ENCODE results near the gene LRRC56.

Gene LRRC56

GRCh38 chr11:538431-539051 lies 1.2 kb downstream of the LRRC56 start:
- Histone ChIP-seq H3K9me3 (ENCODE audit: control insufficient read depth, low read depth, low read length) (no peaks in the 10 kb centered on the region), H3K4me3 (ENCODE audit: low read length) (no peak overlapping the region), H3K36me3 (ENCODE audit: control insufficient read depth, low read depth, low read length) (no peaks in the 10 kb centered on the region), H3K27ac (ENCODE audit: low read length) (no peak overlapping the region), H3K4me1 (ENCODE audit: control insufficient read depth, low read depth, low read length) (no peaks in the 10 kb centered on the region), H3K9ac (ENCODE audit: low read length) (no peak overlapping the region), H3K27me3 (ENCODE audit: control insufficient read depth, insufficient read depth, low read length) (peaks cover 28% of the 10 kb centered on the region)

DNA sequence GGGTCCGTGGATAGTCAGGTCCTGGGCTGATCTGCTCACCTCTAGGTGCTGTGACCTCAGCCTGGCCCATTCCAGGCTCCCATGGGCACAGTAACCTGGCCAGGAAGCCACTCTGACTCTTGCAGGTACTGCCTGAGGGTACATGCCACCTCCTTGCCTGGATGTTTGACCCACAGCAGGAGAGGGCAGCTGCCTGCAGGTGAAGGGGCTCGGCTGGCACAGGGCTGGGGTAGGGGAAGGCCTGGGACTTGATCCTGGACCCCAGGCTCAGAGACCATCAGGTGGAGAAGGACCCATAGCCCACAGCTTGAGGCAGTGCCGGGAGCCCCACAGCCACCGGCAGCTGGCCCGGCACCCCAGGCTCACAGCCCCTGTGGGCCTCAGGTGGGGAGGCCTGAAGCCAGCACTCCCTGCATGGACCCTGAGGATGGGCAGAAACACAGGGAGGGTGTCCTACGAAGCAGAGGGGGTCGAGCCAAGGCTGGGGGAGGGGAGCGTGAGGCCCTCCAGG lies 2.7 kb downstream of the LRRC56 start:
- no peak overlapping the region for H3K27ac ChIP-seq (ENCODE audit: low read length)
- H3K4me1 ChIP-seq (ENCODE audit: control insufficient read depth, low read depth, low read length) = no peaks in the 10 kb centered on the region
- no peaks in the 10 kb centered on the region for H3K9me3 ChIP-seq (ENCODE audit: control insufficient read depth, low read depth, low read length)
- H3K4me3 ChIP-seq (ENCODE audit: low read length) = no peak overlapping the region
- H3K27me3 ChIP-seq (ENCODE audit: control insufficient read depth, insufficient read depth, low read length) = peaks cover 28% of the 10 kb centered on the region
- no peak overlapping the region for H3K9ac ChIP-seq (ENCODE audit: low read length)
- no peaks in the 10 kb centered on the region for H3K36me3 ChIP-seq (ENCODE audit: control insufficient read depth, low read depth, low read length)

DNA sequence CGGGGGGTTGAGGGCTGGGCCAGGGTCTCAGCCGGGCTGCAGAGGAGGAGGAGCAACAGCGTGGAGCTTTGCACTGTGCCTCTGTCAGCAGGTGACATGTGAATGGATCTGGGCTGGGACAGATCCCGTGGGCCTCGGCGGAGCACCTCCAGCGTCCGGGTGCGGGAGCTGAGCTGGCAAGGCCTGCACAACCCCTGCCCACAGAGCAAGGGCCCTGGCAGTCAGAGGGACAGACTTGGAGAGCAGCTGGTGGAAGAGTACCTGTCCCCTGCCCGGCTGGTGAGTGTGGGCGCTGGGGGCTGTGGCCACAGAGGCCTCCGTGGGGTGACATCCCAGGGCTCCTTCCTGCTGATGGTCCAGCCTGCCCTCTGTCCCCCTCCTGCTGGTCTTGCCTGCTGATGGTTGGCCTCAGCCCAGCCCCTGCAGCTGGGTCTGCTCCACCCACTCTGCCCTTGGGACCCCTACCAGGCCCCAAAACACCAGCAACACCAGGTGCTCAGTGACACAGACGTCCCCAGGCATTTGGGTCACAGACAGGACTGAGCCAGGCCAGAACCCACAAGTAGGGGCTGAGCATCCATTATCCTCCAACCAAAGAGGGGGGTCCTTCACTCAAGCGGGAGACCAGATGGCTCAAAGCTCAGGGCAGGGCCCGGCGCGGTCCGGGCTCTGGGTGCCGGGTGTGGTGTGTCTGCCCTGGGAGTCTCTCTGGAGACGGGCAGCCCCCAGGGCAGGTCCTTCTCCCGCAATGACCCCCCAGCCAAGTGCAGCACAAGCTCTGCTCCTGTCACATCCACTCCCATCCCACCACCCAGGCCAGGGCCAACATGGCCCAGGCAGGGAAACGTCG lies 3.5 kb downstream of the LRRC56 start:
- peaks cover 28% of the 10 kb centered on the region for H3K27me3 ChIP-seq (ENCODE audit: control insufficient read depth, insufficient read depth, low read length)
- no peak overlapping the region for H3K27ac ChIP-seq (ENCODE audit: low read length)
- H3K4me3 ChIP-seq (ENCODE audit: low read length) = no peak overlapping the region
- no peak overlapping the region for H3K9ac ChIP-seq (ENCODE audit: low read length)
- no peaks in the 10 kb centered on the region for H3K36me3 ChIP-seq (ENCODE audit: control insufficient read depth, low read depth, low read length)
- no peaks in the 10 kb centered on the region for H3K4me1 ChIP-seq (ENCODE audit: control insufficient read depth, low read depth, low read length)
- H3K9me3 ChIP-seq (ENCODE audit: control insufficient read depth, low read depth, low read length) = no peaks in the 10 kb centered on the region

- no peaks in the 10 kb centered on the region for H3K4me1 ChIP-seq (ENCODE audit: control insufficient read depth, low read depth, low read length)
- no peak overlapping the region for H3K27ac ChIP-seq (ENCODE audit: low read length)
- no peaks in the 10 kb centered on the region for H3K36me3 ChIP-seq (ENCODE audit: control insufficient read depth, low read depth, low read length)
- H3K9me3 ChIP-seq (ENCODE audit: control insufficient read depth, low read depth, low read length) = no peaks in the 10 kb centered on the region
- no peak overlapping the region for H3K4me3 ChIP-seq (ENCODE audit: low read length)
- H3K27me3 ChIP-seq (ENCODE audit: control insufficient read depth, insufficient read depth, low read length) = peaks cover 22% of the 10 kb centered on the region
- no peak overlapping the region for H3K9ac ChIP-seq (ENCODE audit: low read length)
These were observed 4.1 kb downstream of the LRRC56 start for GRCh38 chr11:541433-541885.

DNA sequence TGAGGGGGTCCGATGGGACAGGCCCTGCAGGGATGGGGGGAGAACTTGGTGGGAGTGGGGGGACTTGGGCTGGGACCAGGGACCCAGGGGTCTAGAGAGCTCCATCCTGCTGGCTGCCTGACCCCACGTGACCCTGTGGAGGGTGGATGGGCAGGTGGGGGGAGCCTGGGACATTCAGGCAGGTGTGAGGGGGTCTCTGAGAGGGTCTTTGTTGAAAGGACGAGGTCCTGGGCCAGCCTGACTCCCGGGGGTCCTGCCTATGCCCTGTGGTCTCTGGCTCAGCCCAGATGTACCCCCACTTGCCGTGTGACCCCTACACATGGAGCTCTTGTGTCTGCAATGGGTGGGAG lies 7.5 kb downstream of the LRRC56 start:
- H3K9ac ChIP-seq (ENCODE audit: low read length) = no peak overlapping the region
- H3K9me3 ChIP-seq (ENCODE audit: control insufficient read depth, low read depth, low read length) = no peaks in the 10 kb centered on the region
- no peak overlapping the region for H3K27ac ChIP-seq (ENCODE audit: low read length)
- no peak overlapping the region for H3K4me3 ChIP-seq (ENCODE audit: low read length)
- no peaks in the 10 kb centered on the region for H3K36me3 ChIP-seq (ENCODE audit: control insufficient read depth, low read depth, low read length)
- no peaks in the 10 kb centered on the region for H3K27me3 ChIP-seq (ENCODE audit: control insufficient read depth, insufficient read depth, low read length)
- H3K4me1 ChIP-seq (ENCODE audit: control insufficient read depth, low read depth, low read length) = no peaks in the 10 kb centered on the region

DNA sequence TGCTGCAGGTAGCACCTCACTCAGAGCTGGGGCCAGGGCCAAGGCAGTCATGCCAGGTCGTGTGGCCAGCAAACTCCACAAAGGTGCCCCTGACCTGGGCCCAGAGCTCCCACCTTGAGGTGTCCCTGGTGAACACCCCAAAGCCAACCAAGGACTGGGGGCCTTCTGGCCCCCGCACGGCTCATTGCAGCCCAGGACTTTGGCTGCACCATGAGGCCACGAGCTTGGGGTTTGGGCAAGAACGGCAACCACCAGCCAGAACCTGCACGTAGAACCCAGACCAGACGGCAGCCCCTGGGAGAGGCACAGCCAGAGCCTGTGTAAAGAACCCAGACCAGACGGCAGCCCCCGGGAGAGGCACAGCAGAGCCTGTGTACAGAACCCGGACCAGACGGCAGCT lies 7.8 kb downstream of the LRRC56 start:
- no peak overlapping the region for H3K4me3 ChIP-seq (ENCODE audit: low read length)
- H3K36me3 ChIP-seq (ENCODE audit: control insufficient read depth, low read depth, low read length) = no peaks in the 10 kb centered on the region
- H3K27me3 ChIP-seq (ENCODE audit: control insufficient read depth, insufficient read depth, low read length) = no peaks in the 10 kb centered on the region
- H3K9ac ChIP-seq (ENCODE audit: low read length) = no peak overlapping the region
- H3K4me1 ChIP-seq (ENCODE audit: control insufficient read depth, low read depth, low read length) = no peaks in the 10 kb centered on the region
- no peak overlapping the region for H3K27ac ChIP-seq (ENCODE audit: low read length)
- H3K9me3 ChIP-seq (ENCODE audit: control insufficient read depth, low read depth, low read length) = no peaks in the 10 kb centered on the region

GRCh38 chr11:548700-549603 lies 11.6 kb downstream of the LRRC56 start:
- no peaks in the 10 kb centered on the region for H3K9me3 ChIP-seq (ENCODE audit: control insufficient read depth, low read depth, low read length)
- no peaks in the 10 kb centered on the region for H3K36me3 ChIP-seq (ENCODE audit: control insufficient read depth, low read depth, low read length)
- no peaks in the 10 kb centered on the region for H3K4me1 ChIP-seq (ENCODE audit: control insufficient read depth, low read depth, low read length)
- no peak overlapping the region for H3K4me3 ChIP-seq (ENCODE audit: low read length)
- H3K27me3 ChIP-seq (ENCODE audit: control insufficient read depth, insufficient read depth, low read length) = no peaks in the 10 kb centered on the region
- no peak overlapping the region for H3K9ac ChIP-seq (ENCODE audit: low read length)
- no peak overlapping the region for H3K27ac ChIP-seq (ENCODE audit: low read length)

DNA sequence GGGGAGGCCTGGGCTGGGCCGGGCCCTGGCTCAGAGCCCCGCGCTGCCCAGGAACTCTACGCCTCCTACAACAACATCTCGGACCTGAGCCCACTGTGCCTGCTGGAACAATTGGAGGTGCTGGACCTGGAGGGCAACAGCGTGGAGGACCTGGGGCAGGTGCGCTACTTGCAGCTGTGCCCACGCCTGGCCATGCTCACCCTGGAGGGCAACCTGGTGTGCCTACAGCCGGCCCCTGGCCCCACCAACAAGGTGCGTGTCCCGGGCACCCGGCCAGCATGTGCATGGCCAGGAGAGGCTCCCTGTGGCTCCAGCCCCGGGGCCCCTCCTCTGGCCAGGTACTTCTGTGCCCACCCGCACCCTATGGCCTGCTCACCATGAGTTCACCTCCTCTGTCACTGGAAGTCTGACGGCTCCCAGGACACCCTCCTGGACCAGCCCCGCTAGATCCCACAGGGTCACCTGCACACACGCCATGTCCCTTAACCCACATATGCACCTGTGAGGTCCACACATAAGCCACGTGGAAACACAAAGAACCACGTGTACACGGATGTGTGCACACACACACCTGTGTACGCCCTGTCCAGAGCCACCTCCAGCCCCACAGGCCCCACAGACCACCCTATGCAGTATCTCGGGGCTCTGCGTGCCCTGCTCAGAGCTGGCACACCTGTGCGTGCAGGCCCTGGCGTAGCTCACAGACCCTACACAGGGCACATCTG lies 12.9 kb downstream of the LRRC56 start:
- Histone ChIP-seq H3K27ac (ENCODE audit: low read length) (no peak overlapping the region), H3K9me3 (ENCODE audit: control insufficient read depth, low read depth, low read length) (no peaks in the 10 kb centered on the region), H3K9ac (ENCODE audit: low read length) (no peak overlapping the region), H3K36me3 (ENCODE audit: control insufficient read depth, low read depth, low read length) (no peaks in the 10 kb centered on the region), H3K4me3 (ENCODE audit: low read length) (no peak overlapping the region), H3K4me1 (ENCODE audit: control insufficient read depth, low read depth, low read length) (no peaks in the 10 kb centered on the region), H3K27me3 (ENCODE audit: control insufficient read depth, insufficient read depth, low read length) (peaks cover under 1% of the 10 kb centered on the region)

GRCh38 chr11:550746-551085 lies 13.4 kb downstream of the LRRC56 start:
- Histone ChIP-seq H3K9me3 (ENCODE audit: control insufficient read depth, low read depth, low read length) (no peaks in the 10 kb centered on the region), H3K27me3 (ENCODE audit: control insufficient read depth, insufficient read depth, low read length) (peaks cover 6% of the 10 kb centered on the region), H3K9ac (ENCODE audit: low read length) (no peak overlapping the region), H3K36me3 (ENCODE audit: control insufficient read depth, low read depth, low read length) (no peaks in the 10 kb centered on the region), H3K27ac (ENCODE audit: low read length) (no peak overlapping the region), H3K4me1 (ENCODE audit: control insufficient read depth, low read depth, low read length) (no peaks in the 10 kb centered on the region), H3K4me3 (ENCODE audit: low read length) (no peak overlapping the region)

GRCh38 chr11:551131-551530 lies 13.8 kb downstream of the LRRC56 start:
- H3K9ac ChIP-seq (ENCODE audit: low read length) = no peak overlapping the region
- no peaks in the 10 kb centered on the region for H3K4me1 ChIP-seq (ENCODE audit: control insufficient read depth, low read depth, low read length)
- no peak overlapping the region for H3K4me3 ChIP-seq (ENCODE audit: low read length)
- H3K27me3 ChIP-seq (ENCODE audit: control insufficient read depth, insufficient read depth, low read length) = peaks cover 10% of the 10 kb centered on the region
- H3K27ac ChIP-seq (ENCODE audit: low read length) = no peak overlapping the region
- H3K36me3 ChIP-seq (ENCODE audit: control insufficient read depth, low read depth, low read length) = no peaks in the 10 kb centered on the region
- no peaks in the 10 kb centered on the region for H3K9me3 ChIP-seq (ENCODE audit: control insufficient read depth, low read depth, low read length)

DNA sequence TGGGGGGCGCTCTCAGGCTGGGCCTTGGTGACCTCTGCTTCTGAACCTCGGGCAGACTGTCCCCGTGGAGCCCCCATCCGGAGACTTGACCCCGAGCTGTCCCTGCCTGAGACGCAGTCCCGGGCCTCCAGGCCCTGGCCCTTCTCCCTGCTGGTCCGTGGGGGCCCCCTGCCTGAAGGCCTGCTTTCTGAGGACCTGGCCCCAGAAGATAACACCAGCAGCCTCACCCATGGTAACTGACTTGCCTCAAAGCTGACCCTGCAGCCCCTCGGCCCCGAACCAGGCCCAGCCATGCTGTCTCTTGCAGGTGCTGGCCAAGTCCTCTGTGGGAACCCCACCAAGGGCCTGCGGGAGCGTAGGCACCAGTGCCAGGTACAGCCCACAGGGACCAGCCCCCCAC lies 14.3 kb downstream of the LRRC56 start:
- Histone ChIP-seq H3K27me3 (ENCODE audit: control insufficient read depth, insufficient read depth, low read length) (peaks cover 14% of the 10 kb centered on the region), H3K9me3 (ENCODE audit: control insufficient read depth, low read depth, low read length) (no peaks in the 10 kb centered on the region), H3K36me3 (ENCODE audit: control insufficient read depth, low read depth, low read length) (no peaks in the 10 kb centered on the region), H3K9ac (ENCODE audit: low read length) (no peak overlapping the region), H3K27ac (ENCODE audit: low read length) (no peak overlapping the region), H3K4me3 (ENCODE audit: low read length) (no peak overlapping the region), H3K4me1 (ENCODE audit: control insufficient read depth, low read depth, low read length) (no peaks in the 10 kb centered on the region)
